Hindlimb muscle (tissue), 1 donor: ENCODE data around the gene DYNLL2. TPM values are rescaled to one million over a fixed set of nuclear protein-coding genes. Genes with fewer than 3 reads are reported as not detected.
A peak's percentile ranks its signal among the peaks of the same experiment; 100 is the strongest.
"Not testable (repeated sequence)": the region's sequence is repeated elsewhere in the genome, so short reads cannot be mapped to it uniquely, and the experiment has no call there.

Experiments
- DNase-seq: peaks from one replicate; pipeline ENCODE4 v3.0.0-alpha.2; 2013
- polyA plus RNA-seq: library from polyadenylated mRNA; unstranded; fragments of 120-200 nt; gene quantifications from one replicate; pipeline ENCODE4 v1.2.1, GENCODE V29; 2013; ENCODE audit not compliant: insufficient read length

DYNLL2 gene
- polyA plus RNA-seq, 1 donor, result 42.2 TPM

DNA sequence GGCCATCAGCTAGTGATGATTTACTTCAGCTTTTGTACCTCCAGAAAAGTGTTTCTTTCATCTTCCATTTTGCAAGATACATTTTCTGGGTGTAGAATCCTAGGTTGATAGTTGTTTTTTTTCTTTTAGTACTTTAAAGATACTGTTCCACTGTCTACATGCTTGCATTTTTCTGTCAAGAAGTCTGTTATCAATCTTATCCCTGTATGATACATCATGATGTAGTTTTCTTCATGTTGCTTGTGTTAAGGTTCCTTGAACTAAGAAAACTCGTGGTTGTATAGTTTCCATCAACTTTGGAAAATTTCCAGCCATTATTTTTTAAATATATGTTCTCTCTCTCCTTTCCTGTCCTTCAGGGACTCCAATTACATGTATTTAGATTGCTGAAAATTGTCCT, 24.1 kb downstream of the DYNLL2 start:
- DNase-seq, result no peak

DNA sequence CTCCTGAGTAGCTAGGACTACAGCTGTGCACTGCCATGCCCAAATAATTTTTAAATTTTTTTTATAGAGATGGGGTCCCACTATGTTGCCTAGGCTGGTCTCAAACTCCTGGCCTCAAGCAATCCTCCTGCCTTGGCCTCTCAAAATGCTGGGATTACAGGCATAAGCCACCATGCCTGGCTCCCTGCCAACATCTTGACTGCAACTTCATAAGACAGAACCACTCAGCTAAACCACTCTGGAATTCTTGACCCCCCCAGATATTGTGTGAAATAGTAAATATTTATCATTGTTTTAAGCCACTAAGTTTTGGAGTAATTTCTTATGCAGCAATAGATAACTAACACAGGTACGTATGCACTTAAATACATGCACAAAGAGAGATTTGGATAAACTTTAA, 26.0 kb downstream of the DYNLL2 start:
- no peak for DNase-seq

DNA sequence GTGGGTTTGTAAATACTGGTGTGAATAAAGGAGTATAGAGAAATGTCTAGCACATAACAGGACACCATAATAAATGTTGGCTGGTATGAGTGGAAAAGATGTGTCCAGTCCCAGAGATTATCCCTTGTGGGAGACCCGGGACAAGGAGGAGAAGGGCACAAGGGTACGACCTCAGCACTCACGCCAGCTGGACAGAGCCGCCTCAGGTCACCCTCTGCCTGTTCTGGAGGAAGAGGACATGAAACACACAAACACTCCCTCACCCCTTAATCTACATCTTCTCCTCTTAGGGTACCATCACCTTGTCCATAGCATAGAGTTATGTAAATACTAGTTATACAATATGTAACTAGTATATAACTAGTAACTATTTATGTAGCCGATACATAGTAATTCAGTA, 26.8 kb downstream of the DYNLL2 start:
- no peak for DNase-seq

DNA sequence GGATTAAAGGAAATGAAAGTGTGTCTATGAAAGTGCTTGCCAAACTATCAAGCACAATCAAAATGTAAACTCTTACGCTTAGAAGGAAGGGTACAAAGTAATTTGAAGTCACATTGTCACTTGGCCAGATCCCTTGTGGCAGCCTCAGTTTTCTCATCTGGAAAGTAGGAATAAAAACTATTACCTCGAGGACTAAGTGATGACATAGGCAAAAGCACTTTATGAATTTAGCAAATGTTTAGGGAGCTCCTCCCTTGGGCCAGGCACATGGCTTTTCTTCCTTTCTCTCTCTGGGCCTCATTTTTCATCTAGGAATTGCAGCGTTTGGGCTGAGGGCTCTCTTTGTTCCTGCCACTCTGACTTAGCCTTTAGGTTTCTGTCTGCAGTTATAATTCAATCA, 28.5 kb downstream of the DYNLL2 start:
- no peak for DNase-seq

DNA sequence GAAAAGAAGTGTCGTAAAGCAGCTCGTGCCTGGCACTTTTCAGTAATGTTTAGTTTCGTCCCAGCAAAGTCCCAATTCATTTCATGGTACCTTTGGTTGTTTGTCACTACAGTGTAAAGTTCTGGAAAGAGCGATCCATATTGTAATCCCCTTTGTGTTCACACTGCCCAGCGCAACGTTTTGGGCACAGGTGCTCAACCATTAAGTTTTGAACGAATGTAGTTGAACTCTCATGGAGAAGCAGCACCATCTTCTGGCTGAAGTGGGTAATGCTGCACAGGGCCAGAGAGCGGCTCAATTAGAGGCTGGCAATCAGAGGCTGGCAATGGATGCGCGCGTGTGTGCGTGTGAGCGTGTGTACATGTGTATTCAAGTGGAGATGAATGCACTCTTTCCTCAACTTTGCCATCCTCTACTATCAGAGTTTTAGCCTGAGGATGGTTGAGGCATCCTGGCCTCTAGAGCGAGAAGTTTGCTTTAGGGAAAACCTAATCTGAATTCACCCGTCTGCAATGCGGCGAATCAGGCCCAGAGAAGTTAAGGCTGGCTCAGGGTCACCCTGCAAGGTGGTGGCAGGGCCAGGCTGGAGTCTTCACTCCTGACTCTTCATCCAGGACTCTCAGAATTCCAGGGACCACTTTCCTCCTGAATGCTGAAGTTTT, 29.9 kb downstream of the DYNLL2 start:
- peak; percentile 55 for DNase-seq

DNA sequence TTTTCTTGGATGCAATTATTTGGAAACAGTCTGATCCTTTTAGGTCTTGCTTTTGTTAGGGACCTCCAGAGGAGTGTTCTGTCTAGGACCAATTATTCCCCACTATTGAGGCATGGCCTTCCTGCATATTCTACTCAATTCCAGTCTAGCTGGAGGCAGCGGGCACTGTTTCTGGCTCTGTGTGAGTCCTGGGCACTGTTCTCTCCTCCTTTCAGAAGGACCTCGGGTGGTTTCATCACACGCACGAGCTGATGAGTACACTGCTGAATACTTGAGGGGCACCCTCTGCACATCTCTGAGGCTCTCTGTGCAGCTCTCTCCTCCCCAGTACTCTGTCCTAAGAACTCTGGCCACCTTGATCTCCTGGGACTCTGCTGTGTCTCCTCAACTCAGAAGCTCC, 30.7 kb downstream of the DYNLL2 start:
- no peak for DNase-seq

DNA sequence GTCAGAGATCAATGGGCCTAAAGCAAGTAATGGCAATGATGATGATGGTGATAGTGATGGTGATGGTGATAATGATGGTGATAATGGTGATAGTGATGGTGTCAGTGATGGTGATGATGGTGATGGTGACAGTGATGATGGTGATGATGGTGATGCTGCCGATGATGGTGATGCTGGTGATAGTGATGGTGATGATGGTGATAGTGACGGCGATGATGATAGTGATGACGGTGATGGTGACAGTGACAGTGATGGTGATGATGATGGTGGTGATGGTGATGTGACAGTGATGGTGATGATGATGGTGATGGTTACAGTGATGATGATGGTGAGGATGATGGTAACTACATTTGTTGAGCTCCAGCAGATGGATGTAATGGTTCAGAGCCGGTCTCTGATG, 34.2 kb downstream of the DYNLL2 start:
- DNase-seq, result no peak

DNA sequence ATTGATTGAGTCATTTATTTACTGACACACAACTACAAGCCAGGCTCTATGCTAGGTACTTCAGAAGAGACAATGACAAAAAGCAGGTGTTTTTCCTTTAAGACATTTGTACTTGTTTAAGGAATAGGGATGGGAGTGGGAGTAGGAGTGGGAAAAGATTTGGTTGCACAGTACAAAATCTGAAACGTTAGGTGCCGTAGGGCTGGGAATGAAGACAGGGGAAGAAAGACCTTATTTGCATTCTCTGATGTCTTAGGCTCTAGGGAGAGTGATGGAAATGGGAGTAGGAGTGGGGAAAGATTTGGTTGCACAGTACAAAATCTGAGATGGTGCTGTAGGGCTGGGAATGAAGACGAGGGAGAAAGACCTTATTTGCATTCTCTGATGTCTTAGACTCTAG, 36.3 kb downstream of the DYNLL2 start:
- no peak for DNase-seq

DNA sequence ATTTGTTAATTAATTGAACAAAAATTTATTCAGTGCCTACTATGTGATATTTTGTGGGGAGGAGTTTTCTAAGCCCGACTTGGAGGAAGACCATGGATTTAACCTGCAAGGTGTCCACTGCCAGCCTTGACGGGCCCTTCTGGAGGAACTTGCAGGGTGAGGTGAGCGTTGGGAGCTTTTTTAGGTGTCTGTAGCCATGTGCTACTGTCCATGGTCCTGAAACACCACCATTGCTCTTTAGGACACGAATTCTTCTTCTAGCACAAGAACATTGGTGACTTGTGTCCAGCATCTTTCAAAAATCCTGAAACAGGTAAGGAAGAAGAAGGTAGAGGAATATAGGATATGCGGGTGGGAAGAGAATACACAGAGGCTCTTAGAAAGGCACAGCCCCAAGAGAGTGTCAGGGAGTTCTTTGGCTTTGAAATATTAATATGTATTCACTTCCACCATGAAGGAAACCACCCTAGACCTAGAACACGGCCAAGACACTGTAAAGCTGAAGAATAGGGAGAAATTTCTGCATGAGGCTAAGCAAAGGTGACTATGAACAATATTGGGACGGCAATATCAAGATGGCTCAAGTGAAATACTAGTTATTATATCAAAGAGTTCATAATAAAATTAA, 37.1 kb downstream of the DYNLL2 start:
- DNase-seq, result peak; percentile 70

DNA sequence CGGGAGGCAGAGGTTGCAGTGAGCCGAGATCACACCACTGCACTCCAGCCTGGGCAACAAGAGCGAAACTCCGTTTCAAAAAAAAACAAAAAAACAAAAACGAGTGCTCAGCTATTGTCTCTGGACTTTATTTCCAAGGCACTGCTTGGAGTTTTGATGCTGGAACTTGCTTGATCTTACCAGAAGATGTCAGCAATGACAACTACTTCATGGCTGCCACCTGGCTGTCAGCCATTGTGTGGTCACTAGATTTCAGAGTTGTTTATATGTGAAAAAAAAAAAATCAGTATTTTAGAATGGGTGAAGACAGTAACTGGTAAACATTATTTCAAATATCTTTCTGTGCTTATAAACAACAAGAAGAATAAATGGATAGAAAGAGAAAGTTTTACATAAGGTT, 38.7 kb downstream of the DYNLL2 start:
- DNase-seq, result no peak

DNA sequence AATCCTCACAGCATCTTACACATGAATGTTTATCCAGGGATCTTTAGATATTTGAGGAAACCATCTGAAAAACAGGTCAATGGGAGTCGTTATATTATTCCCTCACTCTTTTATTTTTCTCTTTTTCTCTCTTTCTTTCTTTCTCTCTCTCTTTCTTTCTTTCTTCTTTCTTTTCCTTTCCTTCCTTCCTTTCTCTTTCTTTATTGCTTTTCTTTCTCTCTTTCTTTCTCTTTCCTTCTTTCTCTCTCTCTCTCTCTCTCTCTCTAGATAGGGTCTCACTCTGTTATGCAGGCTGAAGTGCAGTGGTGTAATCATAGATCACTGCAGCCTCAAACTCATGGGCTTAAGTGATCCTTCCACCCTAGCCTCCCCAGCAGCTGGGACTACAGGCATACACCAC, 44.6 kb downstream of the DYNLL2 start:
- no peak for DNase-seq

DNA sequence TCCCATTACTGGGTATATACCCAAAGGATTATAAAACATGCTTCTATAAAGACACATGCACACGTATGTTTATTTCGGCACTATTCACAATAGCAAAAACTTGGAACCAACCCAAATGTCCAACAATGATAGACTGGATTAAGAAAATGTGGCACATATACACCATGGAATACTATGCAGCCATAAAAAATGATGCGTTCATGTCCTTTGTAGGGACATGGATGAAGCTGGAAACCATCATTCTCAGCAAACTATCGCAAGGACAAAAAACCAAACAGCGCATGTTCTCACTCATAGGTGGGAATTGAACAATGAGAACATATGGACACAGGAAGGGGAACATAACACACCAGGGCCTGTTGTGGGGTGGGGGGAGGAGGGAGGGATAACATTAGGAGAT, 49.5 kb downstream of the DYNLL2 start:
- DNase-seq, result not testable (repeated sequence)

DNA sequence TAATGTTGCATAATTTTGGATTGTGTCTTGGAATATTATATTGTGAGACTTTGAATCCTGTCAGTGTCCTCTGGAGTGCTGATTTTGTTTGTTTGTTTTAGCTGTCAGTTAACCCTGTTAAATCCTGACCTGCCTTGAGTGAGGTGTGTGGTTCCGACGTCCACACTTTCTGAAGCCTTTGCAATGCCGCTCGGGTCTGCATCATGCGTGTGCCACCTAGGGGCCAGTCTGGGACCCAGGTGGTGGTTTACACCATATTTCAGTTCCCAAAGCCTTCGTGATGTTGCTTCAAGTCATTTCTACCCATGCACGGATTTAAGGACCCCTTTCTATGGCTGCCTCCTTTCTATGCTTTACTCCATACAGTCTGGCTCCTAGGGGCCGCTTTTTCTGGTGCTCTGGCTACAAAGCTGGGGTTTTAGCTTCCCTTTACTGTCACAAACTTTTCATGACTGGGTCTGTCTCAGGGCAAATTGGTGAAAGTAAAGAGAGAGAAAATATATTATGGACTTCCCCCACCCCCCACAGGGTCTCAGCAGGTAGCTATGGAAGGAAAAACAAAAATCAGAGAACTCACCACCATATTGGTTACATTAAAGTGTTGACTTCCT, 53.6 kb downstream of the DYNLL2 start:
- DNase-seq, result no peak

DNA sequence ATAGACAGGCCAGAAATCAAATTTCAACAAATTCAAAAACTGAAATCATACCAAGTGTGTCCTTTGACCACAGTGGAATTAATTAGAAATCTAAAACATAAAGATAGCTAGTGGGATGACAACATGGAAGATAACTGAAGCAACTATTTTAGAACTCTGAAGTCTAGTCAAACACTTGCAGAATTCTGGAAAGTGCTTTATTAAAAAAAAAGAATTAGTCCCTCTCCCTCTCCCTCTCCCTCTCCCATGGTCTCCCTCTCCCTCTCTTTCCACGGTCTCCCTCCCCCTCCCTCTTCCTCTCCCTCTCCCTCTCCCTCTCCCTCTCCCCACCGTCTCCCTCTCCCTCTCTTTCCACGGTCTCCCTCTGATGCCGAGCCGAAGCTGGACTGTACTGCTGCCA, 58.3 kb downstream of the DYNLL2 start:
- DNase-seq, result no peak

DNA sequence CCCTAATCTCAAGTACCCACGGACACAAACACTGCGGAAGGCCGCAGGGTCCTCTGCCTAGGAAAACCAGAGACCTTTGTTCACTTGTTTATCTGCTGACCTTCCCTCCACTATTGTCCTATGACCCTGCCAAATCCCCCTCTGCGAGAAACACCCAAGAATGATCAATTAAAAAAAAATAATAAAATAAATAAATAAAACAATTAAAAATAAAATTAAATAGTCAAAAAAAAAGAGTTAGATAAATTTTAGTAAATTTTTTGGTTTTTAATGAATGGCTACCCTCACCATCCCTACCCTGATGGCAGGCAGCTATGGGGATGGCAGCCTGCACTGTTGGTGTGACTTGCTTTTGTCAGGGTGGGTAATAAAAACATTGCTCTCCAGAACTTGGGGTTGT, 60.1 kb downstream of the DYNLL2 start:
- DNase-seq, result not testable (repeated sequence)

DNA sequence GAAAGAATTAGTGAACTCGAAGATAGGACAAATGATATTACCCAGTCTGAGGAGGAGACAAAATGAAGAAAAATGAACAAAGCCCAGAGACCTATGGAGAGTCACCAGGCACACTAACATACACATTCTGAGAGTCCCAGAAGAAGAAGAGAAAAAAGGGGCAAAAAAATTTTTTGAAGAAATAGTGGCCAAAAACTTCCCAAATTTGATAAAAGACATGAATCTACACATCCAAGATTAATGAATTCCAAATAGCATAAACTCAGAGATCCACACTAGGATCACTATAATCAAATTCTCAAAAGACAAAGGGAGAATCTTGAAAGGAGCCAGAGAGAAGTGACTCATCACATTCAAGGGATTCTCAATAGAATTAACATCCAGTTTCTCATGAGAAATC, 61.6 kb downstream of the DYNLL2 start:
- no peak for DNase-seq

Other genes starting within 250 kb of the DYNLL2 start
- 33.1 TPM for gene MRPS23, start 233.4 kb upstream of the DYNLL2 start, polyA plus RNA-seq
- gene CUEDC1, start 128.0 kb upstream of the DYNLL2 start, polyA plus RNA-seq, result 54.0 TPM
- gene VEZF1, start 95.2 kb upstream of the DYNLL2 start, polyA plus RNA-seq, result 49.1 TPM
- 158 TPM for gene SRSF1, start 76.2 kb upstream of the DYNLL2 start, polyA plus RNA-seq
- gene OR4D1, start 65.0 kb downstream of the DYNLL2 start, polyA plus RNA-seq, result 0.05 TPM
- not detected for gene OR4D2, start 83.6 kb downstream of the DYNLL2 start, polyA plus RNA-seq
- 0.62 TPM for gene EPX, start 109.3 kb downstream of the DYNLL2 start, polyA plus RNA-seq
- 17.0 TPM for gene MKS1, start 135.8 kb downstream of the DYNLL2 start, polyA plus RNA-seq
- 0.22 TPM for gene LPO, start 155.2 kb downstream of the DYNLL2 start, polyA plus RNA-seq
- gene MPO, start 197.5 kb downstream of the DYNLL2 start, polyA plus RNA-seq, result 11.4 TPM
- 5.5 TPM for gene TSPOAP1, start 245.4 kb downstream of the DYNLL2 start, polyA plus RNA-seq